NCI-H2107 (cell line): ENCODE measurements around the gene CD320.
"Not testable (repeated sequence)": the region's sequence is repeated elsewhere in the genome, so short reads cannot be mapped to it uniquely, and the experiment has no call there.

Experiments
- DNase-seq: peaks from one replicate; lab custom pipeline; 2025; lab: John Stamatoyannopoulos, UW

CD320 gene

GRCh38 chr19:8333767-8334457 is 25.8 kb upstream of the CD320 start:
- no peak for DNase-seq

- no peak for DNase-seq
Observed at GRCh38 chr19:8332976-8333766, 25.0 kb upstream of the CD320 start.

- DNase-seq, result no peak
Observed at GRCh38 chr19:8331263-8331845, 23.2 kb upstream of the CD320 start.

- no peak for DNase-seq
Observed at GRCh38 chr19:8329996-8330395, 21.8 kb upstream of the CD320 start.

- DNase-seq, result no peak
Observed at GRCh38 chr19:8325454-8325853, 17.3 kb upstream of the CD320 start.

GRCh38 chr19:8324186-8325050 is 16.3 kb upstream of the CD320 start:
- DNase-seq, result no peak

- no peak for DNase-seq
Observed at GRCh38 chr19:8323781-8324185, 15.6 kb upstream of the CD320 start.

- no peak for DNase-seq
Observed at GRCh38 chr19:8322638-8322997, 14.5 kb upstream of the CD320 start.

GRCh38 chr19:8321986-8322637 is 14.0 kb upstream of the CD320 start:
- no peak for DNase-seq

GRCh38 chr19:8321067-8321985 is 13.2 kb upstream of the CD320 start, which contains the start of the genes NDUFA7 and RPS28:
NDUFA7 (minus strand) TSS chr19:8321375; CDS start chr19:8321358, 17 bp downstream.
RPS28 (plus strand) TSS chr19:8321496; CDS start chr19:8321531, 35 bp downstream.
- DNase-seq, result peak; percentile 95

GRCh38 chr19:8320564-8321066 is 12.5 kb upstream of the CD320 start:
- no peak for DNase-seq

- DNase-seq, result no peak
Observed at GRCh38 chr19:8319807-8320520, 11.8 kb upstream of the CD320 start.

- not testable (repeated sequence) for DNase-seq
Observed at GRCh38 chr19:8318835-8319234, 10.7 kb upstream of the CD320 start.

GRCh38 chr19:8316351-8317125 is 8.4 kb upstream of the CD320 start:
- DNase-seq, result no peak

GRCh38 chr19:8314981-8315640 is 7.0 kb upstream of the CD320 start:
- not testable (repeated sequence) for DNase-seq

- no peak for DNase-seq
Observed at GRCh38 chr19:8311461-8312260, 3.5 kb upstream of the CD320 start.

- no peak for DNase-seq
Observed at GRCh38 chr19:8310342-8311055, 2.3 kb upstream of the CD320 start.
